OCI-LY3 (cell line): Measurements from ENCODE around the gene CTXN3.

Source experiments
- H2AFZ ChIP-seq: fragments of 200-600, 300-600 bp; shearing (Covaris generic); 2 replicates; pipeline ENCODE4 v1.6.0; 2014; ENCODE audit warnings: antibody characterized with exemption, low read depth, low read length
- H3K27ac ChIP-seq: fragments of 200-600, 300-600 bp; sonication (generic); 2 replicates; pipeline ENCODE4 v1.5.1; 2014; ENCODE audit warnings: mild to moderate bottlenecking, low read length, moderate library complexity, mixed read lengths
- H3K27me3 ChIP-seq: fragments of 200-600, 300-600 bp; sonication (generic); 2 replicates; pipeline ENCODE4 v1.6.1; 2014; ENCODE audit warnings: low read depth, low read length, mixed read lengths
- H3K36me3 ChIP-seq: fragments of 200-600, 300-600 bp; sonication (generic); replicated peaks from 2 replicates; pipeline ENCODE3; 2014; ENCODE audit warnings: low read depth, low read length, mixed read lengths
- H3K4me1 ChIP-seq: fragments of 300-600, 200-600 bp; sonication (generic); 2 replicates; pipeline ENCODE4 v1.6.1; 2014; ENCODE audit warnings: low read length, mixed read lengths
- H3K4me2 ChIP-seq: fragments of 200-600, 300-600 bp; sonication (generic); 2 replicates; pipeline ENCODE4 v1.6.1; 2014; ENCODE audit warnings: low read length, mixed read lengths
- H3K4me3 ChIP-seq: fragments of 300-600, 200-600 bp; sonication (generic); 2 replicates; pipeline ENCODE4 v1.5.1; 2014; ENCODE audit warnings: antibody characterized with exemption, mild to moderate bottlenecking, low read length, moderate library complexity
- H3K79me2 ChIP-seq: fragments of 300-600, 200-600 bp; shearing (Covaris generic); 2 replicates; pipeline ENCODE4 v1.6.1; 2014; ENCODE audit warnings: mild to moderate bottlenecking, low read length, mixed read lengths
- H3K9ac ChIP-seq: fragments of 300-600, 200-600 bp; shearing (Covaris generic); 2 replicates; pipeline ENCODE4 v1.6.0; 2014; ENCODE audit warnings: mild to moderate bottlenecking, low read length, moderate library complexity
- H3K9me3 ChIP-seq: fragments of 200-600, 300-600 bp; shearing (Covaris generic); 2 replicates; pipeline ENCODE4 v1.6.1; 2014; ENCODE audit warnings: low read length, mixed read lengths; ENCODE audit not compliant: insufficient read depth
- H4K20me1 ChIP-seq: fragments of 200-600, 300-600 bp; sonication (generic); 2 replicates; pipeline ENCODE4 v1.6.1; 2016; ENCODE audit warnings: low read length, mixed read lengths; ENCODE audit not compliant: insufficient read depth
- EZH2phosphoT487 ChIP-seq: fragments of 200-600 bp; shearing (Covaris generic); IDR thresholded peaks from 2 replicates; pipeline ENCODE4 v1.6.1; 2018; ENCODE audit warnings: antibody characterized with exemption, mixed run types, low read depth
- TF ChIP-seq, protein P1 (sequence below): fragments of 200-600, 300-600 bp; sonication (generic); IDR thresholded peaks from 2 replicates; pipeline ENCODE4 v1.5.1; 2014; ENCODE audit warnings: antibody characterized with exemption, low read length, low read depth

The CTXN3 gene

DNA sequence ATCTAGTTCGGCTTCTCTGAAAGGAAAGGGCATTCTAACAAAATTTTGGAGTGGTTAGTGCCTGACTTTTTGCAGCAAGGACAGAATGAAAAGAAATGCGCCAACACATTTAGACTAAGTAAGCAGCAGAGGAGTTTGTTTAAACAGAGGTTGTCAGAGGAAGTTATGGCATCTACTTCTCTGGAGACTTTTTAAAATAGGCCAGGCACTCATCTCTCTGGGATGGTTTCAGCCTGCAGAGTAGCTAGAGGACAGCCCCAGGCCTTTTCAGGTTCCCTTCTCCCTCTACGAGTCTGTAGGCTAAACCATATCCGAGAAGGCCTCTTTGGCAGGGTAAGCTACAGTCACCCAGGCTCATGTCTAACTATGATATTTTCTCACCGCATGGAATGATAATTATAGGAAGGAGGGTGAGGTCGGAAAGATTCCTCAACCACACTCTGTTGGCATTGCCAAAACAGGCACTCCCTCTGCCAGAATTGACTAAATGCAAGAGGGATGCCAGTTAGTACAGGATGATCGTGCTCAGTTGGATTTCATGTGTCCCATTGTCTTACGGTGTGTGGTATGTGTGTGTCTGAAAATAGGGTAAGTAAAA is 1.4 kb upstream of the CTXN3 start:
- no peak overlapping the region for H3K9ac ChIP-seq
- no peaks in the 10 kb centered on the region for H3K9me3 ChIP-seq
- no peaks in the 10 kb centered on the region for H3K79me2 ChIP-seq
- H3K4me2 ChIP-seq = no peak overlapping the region
- TF ChIP-seq EZH2phosphoT487 = no peak
- TF ChIP-seq, protein P1, sequence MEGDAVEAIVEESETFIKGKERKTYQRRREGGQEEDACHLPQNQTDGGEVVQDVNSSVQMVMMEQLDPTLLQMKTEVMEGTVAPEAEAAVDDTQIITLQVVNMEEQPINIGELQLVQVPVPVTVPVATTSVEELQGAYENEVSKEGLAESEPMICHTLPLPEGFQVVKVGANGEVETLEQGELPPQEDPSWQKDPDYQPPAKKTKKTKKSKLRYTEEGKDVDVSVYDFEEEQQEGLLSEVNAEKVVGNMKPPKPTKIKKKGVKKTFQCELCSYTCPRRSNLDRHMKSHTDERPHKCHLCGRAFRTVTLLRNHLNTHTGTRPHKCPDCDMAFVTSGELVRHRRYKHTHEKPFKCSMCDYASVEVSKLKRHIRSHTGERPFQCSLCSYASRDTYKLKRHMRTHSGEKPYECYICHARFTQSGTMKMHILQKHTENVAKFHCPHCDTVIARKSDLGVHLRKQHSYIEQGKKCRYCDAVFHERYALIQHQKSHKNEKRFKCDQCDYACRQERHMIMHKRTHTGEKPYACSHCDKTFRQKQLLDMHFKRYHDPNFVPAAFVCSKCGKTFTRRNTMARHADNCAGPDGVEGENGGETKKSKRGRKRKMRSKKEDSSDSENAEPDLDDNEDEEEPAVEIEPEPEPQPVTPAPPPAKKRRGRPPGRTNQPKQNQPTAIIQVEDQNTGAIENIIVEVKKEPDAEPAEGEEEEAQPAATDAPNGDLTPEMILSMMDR = no peak
- H4K20me1 ChIP-seq = no peaks in the 10 kb centered on the region
- H3K27ac ChIP-seq = no peak overlapping the region
- H2AFZ ChIP-seq = no peak overlapping the region
- peaks cover 5% of the 10 kb centered on the region; the same call in 1 of the 2 replicates for H3K4me1 ChIP-seq
- H3K4me3 ChIP-seq = no peak overlapping the region
- no peaks in the 10 kb centered on the region for H3K36me3 ChIP-seq
- no peaks in the 10 kb centered on the region for H3K27me3 ChIP-seq

DNA sequence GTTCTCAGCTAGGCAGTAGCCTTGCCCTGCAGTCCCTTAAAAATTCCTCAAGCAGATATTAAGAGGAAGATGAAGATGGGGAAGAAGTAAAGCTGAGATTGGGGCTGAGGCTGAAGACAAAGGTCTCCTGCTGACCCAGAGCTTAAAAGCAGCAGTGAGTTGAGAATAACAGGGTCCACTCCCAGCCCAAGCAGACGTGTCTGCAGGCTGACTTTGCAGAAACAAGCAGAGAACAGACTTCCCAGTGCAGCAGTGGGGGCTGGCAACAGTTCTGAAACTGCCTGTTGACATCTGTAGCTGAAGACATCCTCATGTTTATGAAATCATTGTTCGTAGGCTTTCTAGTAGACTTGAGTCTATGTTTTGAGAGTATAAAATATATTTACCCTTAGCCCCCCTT is 1.1 kb downstream of the CTXN3 start:
- no peak overlapping the region for H3K4me3 ChIP-seq
- no peak overlapping the region for H3K9ac ChIP-seq
- H3K4me1 ChIP-seq = peaks cover 5% of the 10 kb centered on the region; the same call in 1 of the 2 replicates
- H3K36me3 ChIP-seq = no peaks in the 10 kb centered on the region
- H3K27ac ChIP-seq = no peak overlapping the region
- H3K4me2 ChIP-seq = no peak overlapping the region
- H4K20me1 ChIP-seq = no peaks in the 10 kb centered on the region
- no peaks in the 10 kb centered on the region for H3K9me3 ChIP-seq
- H2AFZ ChIP-seq = no peak overlapping the region
- no peaks in the 10 kb centered on the region for H3K27me3 ChIP-seq
- TF ChIP-seq, protein P1 = no peak
- no peak for TF ChIP-seq EZH2phosphoT487
- no peaks in the 10 kb centered on the region for H3K79me2 ChIP-seq

DNA sequence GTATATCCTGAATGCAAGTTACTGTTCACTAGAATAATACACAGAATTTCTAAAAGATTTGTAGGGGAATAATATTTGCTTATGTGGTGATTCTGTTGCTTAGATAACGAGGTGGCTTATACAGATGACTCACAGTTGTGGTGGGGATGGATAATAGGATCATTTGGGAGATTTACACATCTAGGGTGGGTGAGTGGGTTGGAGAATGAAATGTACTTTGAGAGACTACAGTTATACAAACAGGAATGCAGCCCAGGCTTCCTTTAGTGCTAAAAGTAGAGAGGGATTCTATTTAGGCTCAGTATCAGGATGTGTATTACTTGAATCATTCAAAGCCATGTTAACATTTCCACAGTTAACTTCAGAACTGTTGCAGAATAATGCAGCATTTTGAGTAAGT is 1.8 kb downstream of the CTXN3 start:
- Histone ChIP-seq H3K27me3 (no peaks in the 10 kb centered on the region), H3K79me2 (no peaks in the 10 kb centered on the region), H3K4me3 (no peak overlapping the region), H2AFZ (no peak overlapping the region), H3K9me3 (no peaks in the 10 kb centered on the region), H3K4me2 (no peak overlapping the region), H3K27ac (no peak overlapping the region), H3K36me3 (no peaks in the 10 kb centered on the region), H4K20me1 (no peaks in the 10 kb centered on the region), H3K4me1 (peaks cover 5% of the 10 kb centered on the region; the same call in 1 of the 2 replicates), H3K9ac (no peak overlapping the region)
- TF ChIP-seq, protein P1 = no peak
- TF ChIP-seq EZH2phosphoT487 = no peak

DNA sequence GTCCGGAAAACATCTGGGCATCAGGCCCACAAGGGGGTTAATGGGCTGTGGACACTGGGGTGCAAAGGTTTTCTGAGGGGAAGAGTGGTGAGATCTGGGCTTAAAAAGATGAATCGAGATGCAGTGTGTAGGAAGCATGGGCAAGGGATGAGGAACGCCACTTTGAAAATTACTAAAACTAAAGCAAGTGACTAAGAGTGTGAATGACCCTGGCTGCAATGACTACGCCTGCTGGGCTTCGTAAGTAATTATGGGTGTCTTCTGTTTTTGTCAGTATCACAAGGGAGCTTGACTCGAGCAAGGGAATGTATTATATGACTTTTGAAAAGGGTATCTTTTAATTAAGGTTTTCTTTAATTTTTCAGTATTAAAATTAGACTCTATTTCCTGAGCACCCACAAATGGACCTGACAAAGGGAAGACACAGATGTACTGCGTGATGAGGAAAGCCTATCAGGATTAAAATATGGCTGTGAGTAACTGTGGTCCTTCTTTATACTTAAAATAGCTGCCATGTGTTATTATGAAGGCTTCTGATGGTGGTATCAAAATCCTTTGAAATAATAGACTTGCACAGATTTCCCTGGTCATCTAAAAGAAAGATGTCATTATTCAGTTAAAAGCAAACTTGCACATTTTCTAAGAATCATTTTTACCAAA is 4.2 kb downstream of the CTXN3 start:
- Histone ChIP-seq H3K4me3 (no peak overlapping the region), H3K9ac (no peak overlapping the region), H2AFZ (no peak overlapping the region), H4K20me1 (no peaks in the 10 kb centered on the region), H3K79me2 (no peaks in the 10 kb centered on the region), H3K4me1 (peaks cover 5% of the 10 kb centered on the region; the same call in 1 of the 2 replicates), H3K27ac (no peak overlapping the region), H3K4me2 (no peak overlapping the region), H3K36me3 (no peaks in the 10 kb centered on the region), H3K27me3 (no peaks in the 10 kb centered on the region), H3K9me3 (no peaks in the 10 kb centered on the region)
- TF ChIP-seq, protein P1 = no peak
- no peak for TF ChIP-seq EZH2phosphoT487
